ENCODE measurements around the gene DSCAML1.

DSCAML1 gene

GRCh38 chr11:117633186-117633754 is 163.7 kb downstream of the DSCAML1 start:
- no peak for DNase-seq (ENCODE audit: low read depth)

- DNase-seq (ENCODE audit: low read depth), result no peak
Measured at GRCh38 chr11:117632306-117632705, 164.7 kb downstream of the DSCAML1 start.

GRCh38 chr11:117631336-117632140 is 165.5 kb downstream of the DSCAML1 start:
- DNase-seq (ENCODE audit: low read depth), result no peak

GRCh38 chr11:117629891-117630538 is 167.0 kb downstream of the DSCAML1 start:
- DNase-seq (ENCODE audit: low read depth), result no peak

- DNase-seq (ENCODE audit: low read depth), result no peak
Measured at GRCh38 chr11:117629146-117629545, 167.9 kb downstream of the DSCAML1 start.

- no peak for DNase-seq (ENCODE audit: low read depth)
Measured at GRCh38 chr11:117627259-117627658, 169.8 kb downstream of the DSCAML1 start.

- no peak for DNase-seq (ENCODE audit: low read depth)
Measured at GRCh38 chr11:117626576-117626975, 170.4 kb downstream of the DSCAML1 start.

- peak; percentile 2 for DNase-seq (ENCODE audit: low read depth)
Measured at GRCh38 chr11:117625237-117625636, 171.8 kb downstream of the DSCAML1 start.

GRCh38 chr11:117623831-117624271 is 173.2 kb downstream of the DSCAML1 start:
- DNase-seq (ENCODE audit: low read depth), result no peak

- no peak for DNase-seq (ENCODE audit: low read depth)
Measured at GRCh38 chr11:117621226-117621625, 175.8 kb downstream of the DSCAML1 start.

- no peak for DNase-seq (ENCODE audit: low read depth)
Measured at GRCh38 chr11:117620659-117621058, 176.4 kb downstream of the DSCAML1 start.

GRCh38 chr11:117620086-117620485 is 176.9 kb downstream of the DSCAML1 start:
- no peak for DNase-seq (ENCODE audit: low read depth)

- no peak for DNase-seq (ENCODE audit: low read depth)
Measured at GRCh38 chr11:117619661-117620060, 177.4 kb downstream of the DSCAML1 start.

- no peak for DNase-seq (ENCODE audit: low read depth)
Measured at GRCh38 chr11:117618982-117619355, 178.0 kb downstream of the DSCAML1 start.

- DNase-seq (ENCODE audit: low read depth), result no peak
Measured at GRCh38 chr11:117618302-117618981, 178.6 kb downstream of the DSCAML1 start.

GRCh38 chr11:117616979-117617378 is 180.0 kb downstream of the DSCAML1 start:
- no peak for DNase-seq (ENCODE audit: low read depth)

- no peak for DNase-seq (ENCODE audit: low read depth)
Measured at GRCh38 chr11:117614728-117615127, 182.3 kb downstream of the DSCAML1 start.

GRCh38 chr11:117613521-117613920 is 183.5 kb downstream of the DSCAML1 start:
- no peak for DNase-seq (ENCODE audit: low read depth)

GRCh38 chr11:117612177-117612576 is 184.8 kb downstream of the DSCAML1 start:
- no peak for DNase-seq (ENCODE audit: low read depth)

GRCh38 chr11:117610901-117611300 is 186.1 kb downstream of the DSCAML1 start:
- no peak for DNase-seq (ENCODE audit: low read depth)

GRCh38 chr11:117610045-117610444 is 187.0 kb downstream of the DSCAML1 start:
- DNase-seq (ENCODE audit: low read depth), result no peak

- no peak for DNase-seq (ENCODE audit: low read depth)
Measured at GRCh38 chr11:117607449-117607848, 189.6 kb downstream of the DSCAML1 start.

GRCh38 chr11:117606790-117607189 is 190.2 kb downstream of the DSCAML1 start:
- no peak for DNase-seq (ENCODE audit: low read depth)
